ENCODE measurements around the gene OR4K1. TPM values are rescaled to one million over a fixed set of nuclear protein-coding genes. Genes with fewer than 3 reads are reported as not detected.
"Not testable (repeated sequence)": the region's sequence is repeated elsewhere in the genome, so short reads cannot be mapped to it uniquely, and the experiment has no call there.

The OR4K1 gene
- total RNA-seq, 1 experiment from 2014 or later = not detected

DNA sequence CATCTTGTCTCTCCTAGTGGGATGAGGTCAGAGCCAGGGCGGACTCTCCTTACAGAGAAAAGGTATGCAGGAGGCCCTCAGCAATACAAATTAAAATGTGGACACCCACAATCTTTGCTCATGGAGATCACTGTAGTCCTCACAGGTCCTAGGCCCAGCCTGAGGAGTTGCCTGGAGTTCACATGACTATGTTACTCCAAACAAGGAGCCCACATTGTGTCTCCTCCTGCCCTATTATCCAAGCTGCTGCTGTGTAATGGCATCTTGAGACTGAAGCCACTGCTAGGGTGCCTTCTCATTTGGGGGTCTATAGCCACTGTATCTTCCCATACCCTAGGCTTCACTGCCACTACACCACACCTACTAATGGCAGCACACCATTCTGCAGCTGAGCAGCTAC is 11.0 kb downstream of the OR4K1 start:
- no peaks in the 10 kb centered on the region for H3K27me3 ChIP-seq (replicated peaks; ENCODE audit: insufficient read depth, low read depth, low read length, poor library complexity)
- CTCF ChIA-PET = no interaction called here
- no peaks in the 10 kb centered on the region for H3K36me3 ChIP-seq (ENCODE audit: insufficient read depth, low read length, poor library complexity, severe bottlenecking)
- intact Hi-C loops (cut with micrococcal nuclease; ENCODE audit: unreplicated experiment) = no loop called here
- no peak for TF ChIP-seq EZH2 (IDR thresholded peaks at IDR 0.05; ENCODE audit: borderline replicate concordance, low read depth, low read length, poor library complexity, severe bottlenecking)
- TF ChIP-seq CTCF (conservative IDR thresholded peaks at IDR 0.05; ENCODE audit: low read depth, low read length) = no peak
- no peak for DNase-seq (ENCODE audit: low spot score)
- POLR2A ChIA-PET (ENCODE audit: low non-redundant PET) = no interaction called here
- no peak overlapping the region for H3K27ac ChIP-seq (ENCODE audit: low read depth, low read length, poor library complexity, severe bottlenecking)
- H3K4me1 ChIP-seq (ENCODE audit: insufficient read depth, low read length, poor library complexity, severe bottlenecking) = no peaks in the 10 kb centered on the region
- H3K9me3 ChIP-seq (ENCODE audit: low read depth, low read length, poor library complexity, severe bottlenecking) = peaks cover 12% of the 10 kb centered on the region
- H3K4me3 ChIP-seq (ENCODE audit: low read depth, low read length, poor library complexity, severe bottlenecking) = no peak overlapping the region
- BruUV-seq (replicated peaks) = no TSS peak

DNA sequence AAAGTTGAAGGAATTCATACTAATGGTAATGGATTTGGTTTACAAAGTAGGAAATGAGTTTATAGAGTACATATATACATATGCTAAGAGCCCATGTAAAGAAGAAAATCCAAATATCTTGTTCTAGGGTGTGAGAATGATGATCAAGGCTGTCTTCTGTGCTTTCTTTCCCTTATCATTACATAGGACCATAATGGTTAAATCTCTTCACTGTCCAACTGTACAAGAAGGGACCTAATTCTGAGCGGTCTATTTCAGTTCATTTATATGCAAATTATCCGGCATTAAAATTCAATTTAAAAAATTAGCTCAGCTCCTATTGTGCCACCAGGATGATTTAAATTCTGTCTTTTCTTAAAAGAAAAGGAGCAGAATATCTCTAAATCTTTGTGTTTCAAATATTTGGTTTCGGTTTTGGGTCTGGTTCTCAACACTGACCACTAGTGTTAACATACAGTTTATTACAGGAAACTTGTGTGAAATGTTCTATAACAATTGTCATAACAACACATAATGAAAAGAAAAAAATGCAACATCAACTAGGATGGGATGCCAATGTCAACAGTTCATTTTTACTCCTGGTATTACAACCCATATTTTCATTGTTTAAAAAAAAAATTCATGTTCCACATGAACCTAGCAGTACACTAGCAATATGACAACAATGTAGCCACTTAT is 16.8 kb downstream of the OR4K1 start:
- TF ChIP-seq EZH2 (IDR thresholded peaks at IDR 0.05; ENCODE audit: borderline replicate concordance, low read depth, low read length, poor library complexity, severe bottlenecking) (no peak), CTCF (conservative IDR thresholded peaks at IDR 0.05; ENCODE audit: low read depth, low read length) (no peak)
- no peak for DNase-seq (ENCODE audit: low spot score)
- ChIA-PET CTCF (no interaction called here), POLR2A (ENCODE audit: low non-redundant PET) (no interaction called here)
- BruUV-seq (replicated peaks) = no TSS peak
- intact Hi-C loops (cut with micrococcal nuclease; ENCODE audit: unreplicated experiment) = no loop called here
- H3K27me3 ChIP-seq (replicated peaks; ENCODE audit: insufficient read depth, low read depth, low read length, poor library complexity) = no peaks in the 10 kb centered on the region
- H3K36me3 ChIP-seq (ENCODE audit: insufficient read depth, low read length, poor library complexity, severe bottlenecking) = no peaks in the 10 kb centered on the region
- no peaks in the 10 kb centered on the region for H3K4me1 ChIP-seq (ENCODE audit: insufficient read depth, low read length, poor library complexity, severe bottlenecking)
- peaks cover 16% of the 10 kb centered on the region for H3K9me3 ChIP-seq (ENCODE audit: low read depth, low read length, poor library complexity, severe bottlenecking)
- H3K27ac ChIP-seq (ENCODE audit: low read depth, low read length, poor library complexity, severe bottlenecking) = no peak overlapping the region
- no peak overlapping the region for H3K4me3 ChIP-seq (ENCODE audit: low read depth, low read length, poor library complexity, severe bottlenecking)

- H3K36me3 ChIP-seq (ENCODE audit: insufficient read depth, low read length, poor library complexity, severe bottlenecking) = no peaks in the 10 kb centered on the region
- H3K9me3 ChIP-seq (ENCODE audit: low read depth, low read length, poor library complexity, severe bottlenecking) = peaks cover 10% of the 10 kb centered on the region
- BruUV-seq (replicated peaks) = no TSS peak
- H3K4me3 ChIP-seq (ENCODE audit: low read depth, low read length, poor library complexity, severe bottlenecking) = no peak overlapping the region
- no peak for DNase-seq (ENCODE audit: low spot score)
- no peaks in the 10 kb centered on the region for H3K27me3 ChIP-seq (replicated peaks; ENCODE audit: insufficient read depth, low read depth, low read length, poor library complexity)
- intact Hi-C loops (cut with micrococcal nuclease; ENCODE audit: unreplicated experiment) = no loop called here
- CTCF ChIA-PET = no interaction called here
- POLR2A ChIA-PET (ENCODE audit: low non-redundant PET) = no interaction called here
- H3K27ac ChIP-seq (ENCODE audit: low read depth, low read length, poor library complexity, severe bottlenecking) = no peak overlapping the region
- TF ChIP-seq CTCF (conservative IDR thresholded peaks at IDR 0.05; ENCODE audit: low read depth, low read length) (no peak), EZH2 (IDR thresholded peaks at IDR 0.05; ENCODE audit: borderline replicate concordance, low read depth, low read length, poor library complexity, severe bottlenecking) (no peak)
- H3K4me1 ChIP-seq (ENCODE audit: insufficient read depth, low read length, poor library complexity, severe bottlenecking) = no peaks in the 10 kb centered on the region
Measured at GRCh38 chr14:19949218-19949617, 18.5 kb downstream of the OR4K1 start.

DNA sequence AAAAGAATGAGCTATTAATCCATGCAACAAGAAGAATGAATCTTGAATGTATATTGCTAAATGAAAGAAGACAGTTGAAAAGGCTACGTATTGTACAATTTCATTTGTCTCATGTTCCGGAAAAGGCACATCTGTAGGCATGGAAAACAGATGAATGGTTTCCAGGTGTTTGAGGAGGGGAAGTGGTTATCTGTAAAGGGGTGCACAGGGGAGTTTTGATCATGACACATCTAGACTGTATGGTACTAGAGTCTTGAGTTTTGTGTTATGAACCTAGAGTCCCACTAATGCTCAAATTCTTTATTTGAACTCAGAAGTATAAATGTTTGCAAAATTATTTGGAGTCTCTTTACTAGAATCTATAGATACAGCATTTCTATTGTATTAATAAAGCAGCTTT is 39.0 kb downstream of the OR4K1 start:
- BruUV-seq (replicated peaks); H3K27ac ChIP-seq (ENCODE audit: low read depth, low read length, poor library complexity, severe bottlenecking); CTCF ChIA-PET; intact Hi-C loops (cut with micrococcal nuclease; ENCODE audit: unreplicated experiment); H3K9me3 ChIP-seq (ENCODE audit: low read depth, low read length, poor library complexity, severe bottlenecking); H3K4me3 ChIP-seq (ENCODE audit: low read depth, low read length, poor library complexity, severe bottlenecking); H3K27me3 ChIP-seq (replicated peaks; ENCODE audit: insufficient read depth, low read depth, low read length, poor library complexity); H3K36me3 ChIP-seq (ENCODE audit: insufficient read depth, low read length, poor library complexity, severe bottlenecking); DNase-seq (ENCODE audit: low spot score); POLR2A ChIA-PET (ENCODE audit: low non-redundant PET); H3K4me1 ChIP-seq (ENCODE audit: insufficient read depth, low read length, poor library complexity, severe bottlenecking): not testable (repeated sequence)

All from A673 (cell line).